Transverse colon (tissue), 3 donors: ENCODE measurements around the gene HDAC4.

Experiments
- POLR2A ChIP-seq: fragments of 450-650 bp; IDR thresholded peaks from one replicate; pipeline ENCODE4 v1.6.1; 2016; ENCODE audit warnings: antibody characterized with exemption, mild to moderate bottlenecking, moderate library complexity
- TF ChIP-seq, protein P1 (sequence below), 5 experiments: fragments of 200-600 bp in 3 of 5; fragments of 450-650 bp in 2 of 5; sonication (generic) in 3 of 5; IDR thresholded peaks; 1 replicate in 2 of 5; 2 replicates in 3 of 5; pipeline ENCODE4 v1.5.1; 2016 to 2017; ENCODE audit warnings: antibody characterized with exemption in 5 of 5, inconsistent platforms in 3 of 5, mild to moderate bottlenecking in 2 of 5, moderate library complexity in 1 of 5

DNA sequence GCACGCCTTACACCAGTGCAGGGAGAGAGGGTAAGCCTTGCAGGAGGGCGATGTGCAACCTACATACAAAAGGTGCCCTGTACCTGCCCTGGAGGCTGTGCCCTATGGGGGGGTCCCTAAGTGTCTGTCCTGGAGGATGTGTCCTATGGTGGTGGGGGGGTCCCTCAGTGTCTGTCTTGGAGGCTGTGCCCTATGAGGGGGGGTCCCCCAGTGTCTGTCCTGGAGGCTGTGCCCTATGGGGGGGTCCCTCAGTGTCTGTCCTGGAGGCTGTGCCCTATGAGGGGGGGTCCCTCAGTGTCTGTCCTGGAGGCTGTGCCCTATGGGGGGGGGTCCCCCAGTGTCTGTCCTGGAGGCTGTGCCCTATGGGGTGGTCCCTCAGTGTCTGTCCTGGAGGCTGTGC, 216.6 kb downstream of the HDAC4 start:
- TF ChIP-seq, protein P1, sequence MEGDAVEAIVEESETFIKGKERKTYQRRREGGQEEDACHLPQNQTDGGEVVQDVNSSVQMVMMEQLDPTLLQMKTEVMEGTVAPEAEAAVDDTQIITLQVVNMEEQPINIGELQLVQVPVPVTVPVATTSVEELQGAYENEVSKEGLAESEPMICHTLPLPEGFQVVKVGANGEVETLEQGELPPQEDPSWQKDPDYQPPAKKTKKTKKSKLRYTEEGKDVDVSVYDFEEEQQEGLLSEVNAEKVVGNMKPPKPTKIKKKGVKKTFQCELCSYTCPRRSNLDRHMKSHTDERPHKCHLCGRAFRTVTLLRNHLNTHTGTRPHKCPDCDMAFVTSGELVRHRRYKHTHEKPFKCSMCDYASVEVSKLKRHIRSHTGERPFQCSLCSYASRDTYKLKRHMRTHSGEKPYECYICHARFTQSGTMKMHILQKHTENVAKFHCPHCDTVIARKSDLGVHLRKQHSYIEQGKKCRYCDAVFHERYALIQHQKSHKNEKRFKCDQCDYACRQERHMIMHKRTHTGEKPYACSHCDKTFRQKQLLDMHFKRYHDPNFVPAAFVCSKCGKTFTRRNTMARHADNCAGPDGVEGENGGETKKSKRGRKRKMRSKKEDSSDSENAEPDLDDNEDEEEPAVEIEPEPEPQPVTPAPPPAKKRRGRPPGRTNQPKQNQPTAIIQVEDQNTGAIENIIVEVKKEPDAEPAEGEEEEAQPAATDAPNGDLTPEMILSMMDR (IDR thresholded peaks at IDR 0.05) = no peak
- TF ChIP-seq POLR2A = no peak
